ENCODE measurements around the gene C1orf56. TPM values are rescaled to one million over a fixed set of nuclear protein-coding genes. Genes with fewer than 3 reads are reported as not detected.

Gene C1orf56, protein sequence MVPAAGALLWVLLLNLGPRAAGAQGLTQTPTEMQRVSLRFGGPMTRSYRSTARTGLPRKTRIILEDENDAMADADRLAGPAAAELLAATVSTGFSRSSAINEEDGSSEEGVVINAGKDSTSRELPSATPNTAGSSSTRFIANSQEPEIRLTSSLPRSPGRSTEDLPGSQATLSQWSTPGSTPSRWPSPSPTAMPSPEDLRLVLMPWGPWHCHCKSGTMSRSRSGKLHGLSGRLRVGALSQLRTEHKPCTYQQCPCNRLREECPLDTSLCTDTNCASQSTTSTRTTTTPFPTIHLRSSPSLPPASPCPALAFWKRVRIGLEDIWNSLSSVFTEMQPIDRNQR
- total RNA-seq: 0.79 and 0.87 TPM in 2 replicates

DNA sequence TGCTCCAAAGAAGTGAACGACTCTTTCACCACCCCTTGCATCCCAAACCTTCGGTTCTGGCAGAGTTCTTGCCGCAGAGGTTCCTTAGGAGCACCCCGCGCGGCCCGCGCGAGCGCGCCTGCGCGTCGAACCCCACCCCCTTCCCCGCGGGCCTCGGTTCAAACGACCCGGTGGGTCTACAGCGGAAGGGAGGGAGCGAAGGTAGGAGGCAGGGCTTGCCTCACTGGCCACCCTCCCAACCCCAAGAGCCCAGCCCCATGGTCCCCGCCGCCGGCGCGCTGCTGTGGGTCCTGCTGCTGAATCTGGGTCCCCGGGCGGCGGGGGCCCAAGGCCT lies at the start of gene C1orf56:
C1orf56 (plus strand) TSS at position 161 of the 334 bp plus-strand sequence; CDS start at position 258, 97 bp downstream.
- DNase-seq (ENCODE audit: low read depth in 2 of 2): peak; percentile 51 to 52

DNA sequence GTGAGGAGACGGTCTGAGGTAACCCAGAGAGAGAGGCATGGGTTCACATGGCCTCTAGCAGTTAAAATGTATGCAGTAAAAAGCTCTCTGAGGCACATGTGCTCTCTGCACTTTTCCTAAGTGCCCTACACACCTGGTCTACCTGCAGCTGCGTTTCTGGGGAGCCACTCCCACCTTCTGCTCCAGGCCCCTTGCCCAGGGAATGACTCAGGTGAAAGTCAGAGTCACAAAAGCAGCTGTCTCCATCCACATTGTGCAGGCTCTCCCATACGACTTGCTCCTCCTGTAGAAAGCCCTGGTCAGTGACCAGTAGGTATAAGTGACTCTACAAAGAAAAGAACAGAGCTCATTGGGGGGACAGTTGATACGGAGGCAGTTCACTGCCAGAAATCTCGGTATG lies 49.6 kb upstream of the C1orf56 start:
- DNase-seq (ENCODE audit: low read depth in 2 of 2): no peak

DNA sequence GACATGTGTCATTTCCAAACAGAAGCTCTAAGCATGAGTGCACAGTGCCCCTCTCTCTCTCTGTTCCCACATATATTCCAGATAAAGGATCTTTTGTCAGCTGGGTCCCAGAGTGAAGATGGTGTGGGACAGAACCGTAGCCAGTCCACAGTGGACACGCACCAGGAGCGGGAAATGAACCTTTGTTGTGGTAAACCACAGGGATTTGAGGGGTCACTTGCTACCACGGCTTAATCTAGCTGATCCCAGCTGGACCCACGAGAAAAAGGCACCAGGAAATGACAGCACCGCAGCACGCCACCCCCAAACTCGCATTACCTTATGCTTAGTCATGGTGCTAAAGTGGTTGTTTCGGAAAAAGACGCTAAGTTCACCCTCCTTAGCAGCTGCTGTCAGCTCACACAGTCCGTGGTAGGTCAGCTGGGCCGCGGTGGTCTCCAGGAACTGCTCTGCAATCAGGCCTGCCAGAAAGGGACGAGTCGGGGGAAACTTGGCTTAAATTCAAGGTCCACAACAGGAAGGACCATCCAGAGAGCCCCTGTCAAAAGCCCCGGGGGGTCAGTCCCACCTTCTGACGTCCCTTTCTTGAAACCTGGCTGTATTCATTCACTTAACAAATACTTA lies 48.4 kb upstream of the C1orf56 start:
- DNase-seq (ENCODE audit: low read depth in 2 of 2): peak; percentile 51 to 96

DNA sequence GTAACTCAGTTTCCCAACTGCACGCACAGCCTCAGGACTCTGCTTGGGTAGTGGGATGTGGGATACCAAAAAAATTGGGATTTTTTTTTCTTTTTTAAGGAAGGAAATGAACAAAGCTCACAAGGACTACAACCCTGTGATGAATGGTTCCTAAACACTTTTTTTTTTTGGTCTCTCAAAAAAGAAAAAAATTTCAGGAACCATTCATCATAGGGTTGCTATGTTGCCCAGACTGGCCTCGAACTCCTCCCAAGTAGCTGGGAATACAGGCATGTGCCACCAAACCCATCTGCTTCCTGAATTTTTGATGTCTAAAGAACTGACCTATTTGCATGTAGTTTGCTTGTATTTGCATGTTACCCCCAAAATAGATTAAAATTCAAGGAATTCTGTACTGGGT lies 47.6 kb upstream of the C1orf56 start:
- peak in 1 of 2 donors; percentile 21 for DNase-seq (ENCODE audit: low read depth in 2 of 2)

DNA sequence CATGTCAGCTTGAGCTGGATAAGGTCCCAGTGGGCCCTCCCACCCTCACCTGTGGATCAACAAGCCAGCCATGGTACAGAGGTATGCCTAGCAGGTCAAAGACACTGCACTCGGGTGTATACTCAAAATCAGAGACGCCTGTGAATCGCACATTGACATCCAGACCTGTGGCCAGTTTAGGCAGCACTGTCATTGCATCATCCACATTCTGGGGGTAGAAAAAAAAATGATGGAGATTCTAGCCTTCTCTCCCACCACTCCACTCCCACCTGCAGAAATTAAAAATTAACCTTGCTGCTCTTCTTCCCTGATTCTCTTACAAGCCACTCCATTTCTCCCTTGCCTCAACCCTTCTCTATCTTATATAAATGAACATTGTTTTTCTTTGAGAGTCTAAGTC lies 47.1 kb upstream of the C1orf56 start:
- no peak for DNase-seq (ENCODE audit: low read depth in 2 of 2)

DNA sequence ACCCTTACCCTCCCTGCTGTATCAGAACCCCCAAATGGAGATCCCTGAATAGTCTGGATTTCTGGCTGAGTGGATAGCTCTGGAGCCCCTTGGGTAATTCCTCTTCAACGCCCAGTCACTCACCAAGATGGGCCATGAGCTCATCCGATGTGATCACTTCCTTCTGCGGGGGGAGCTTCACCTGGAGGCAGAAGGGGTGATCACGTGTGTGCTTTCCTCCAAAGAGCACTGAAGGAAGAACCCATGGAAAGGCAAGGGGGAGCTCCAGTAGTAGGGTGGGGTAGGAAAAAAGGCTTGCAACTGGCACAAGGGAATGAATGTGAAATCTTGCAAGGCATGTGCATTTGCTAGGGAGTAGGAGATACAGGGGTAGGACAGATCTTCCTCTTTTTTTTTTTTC lies 45.9 kb upstream of the C1orf56 start:
- peak in 1 of 2 donors; percentile 67 for DNase-seq (ENCODE audit: low read depth in 2 of 2)

DNA sequence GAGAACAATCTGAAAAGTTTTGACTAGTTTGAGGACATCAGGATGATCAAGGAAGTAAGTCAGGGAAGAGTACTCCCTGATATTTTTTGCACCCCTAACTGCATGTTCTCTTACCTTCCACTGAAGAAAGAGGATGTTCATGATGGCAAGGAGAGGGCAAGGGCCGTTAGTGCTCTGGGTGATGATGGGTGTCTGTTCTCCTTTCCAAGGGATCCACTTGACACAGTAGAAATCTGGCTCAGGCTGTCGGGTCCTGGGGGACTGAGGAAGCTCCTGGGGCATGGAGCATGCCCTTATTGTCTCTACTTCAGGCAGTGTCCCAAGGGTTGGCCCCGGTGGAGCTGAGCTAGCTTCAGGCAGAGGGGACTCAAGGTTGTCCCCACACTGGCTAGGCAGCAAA lies 45.5 kb upstream of the C1orf56 start:
- DNase-seq (ENCODE audit: low read depth in 2 of 2): no peak

DNA sequence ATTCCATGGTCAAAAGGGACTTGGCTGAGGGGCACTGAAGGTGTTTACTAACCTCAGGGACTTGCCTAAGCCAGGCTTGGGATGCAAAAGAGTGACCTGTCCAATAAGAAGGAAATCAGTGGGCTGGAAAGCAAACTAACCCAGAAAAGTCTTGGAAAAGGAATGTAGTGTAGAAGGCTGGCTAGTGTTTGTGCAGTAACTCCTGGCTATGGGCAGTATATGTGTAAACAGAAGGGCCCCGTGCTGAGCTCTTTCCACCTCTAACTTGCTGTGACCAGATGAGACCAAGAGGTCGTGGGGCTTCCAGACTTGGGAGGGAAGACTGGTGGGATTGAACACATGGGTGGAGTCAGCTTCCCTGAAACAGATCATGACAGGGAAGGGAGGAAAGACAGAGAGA lies 44.9 kb upstream of the C1orf56 start:
- DNase-seq (ENCODE audit: low read depth in 2 of 2): no peak

DNA sequence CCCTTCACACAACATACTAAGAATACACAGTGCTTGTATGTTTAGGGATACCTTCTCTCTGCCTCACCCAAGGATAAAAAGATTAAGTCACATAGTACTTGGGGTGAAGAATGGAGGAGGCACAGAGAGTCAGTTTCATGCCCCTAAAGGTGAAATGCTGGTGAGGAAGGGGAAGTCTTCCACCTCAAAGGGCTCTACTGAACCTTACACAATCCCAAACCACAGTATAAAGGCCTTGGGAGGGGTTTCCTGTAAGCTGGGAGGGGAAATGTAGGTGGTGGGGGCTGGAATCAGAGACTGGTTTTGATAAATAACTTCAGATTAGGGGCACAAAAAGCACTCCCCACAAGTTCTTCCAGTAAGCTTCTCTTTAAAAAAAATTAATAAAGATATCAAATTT lies 44.4 kb upstream of the C1orf56 start:
- DNase-seq (ENCODE audit: low read depth in 2 of 2): no peak

DNA sequence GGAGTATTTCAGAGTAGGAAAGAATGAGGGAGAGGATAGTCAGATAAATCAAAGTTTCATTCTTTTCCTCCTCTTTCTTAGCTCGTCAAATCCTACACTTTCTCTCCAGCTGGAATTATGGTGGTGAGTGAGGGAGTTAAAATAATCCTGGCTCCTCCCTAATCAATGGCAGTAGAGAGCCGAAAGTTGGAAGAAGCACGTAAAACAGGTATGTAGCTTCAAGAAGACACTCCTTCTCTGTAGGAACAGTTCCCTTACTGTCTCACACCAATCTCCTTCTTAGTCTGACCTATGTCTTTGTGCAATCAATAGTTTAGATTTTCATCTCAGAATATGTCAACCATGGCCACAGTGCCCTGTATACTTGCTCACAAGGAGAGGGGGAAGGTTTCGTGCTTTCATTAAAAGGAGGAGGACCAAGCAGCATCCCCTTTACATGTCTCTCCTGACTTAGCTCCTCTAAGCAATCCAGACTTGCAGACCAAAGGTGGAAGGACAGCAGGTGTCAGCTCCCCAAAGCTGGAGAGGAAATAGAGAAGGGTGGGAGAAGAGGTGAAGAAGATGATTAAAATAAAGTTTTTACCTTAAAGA lies 41.7 kb upstream of the C1orf56 start:
- DNase-seq (ENCODE audit: low read depth in 2 of 2): no peak

DNA sequence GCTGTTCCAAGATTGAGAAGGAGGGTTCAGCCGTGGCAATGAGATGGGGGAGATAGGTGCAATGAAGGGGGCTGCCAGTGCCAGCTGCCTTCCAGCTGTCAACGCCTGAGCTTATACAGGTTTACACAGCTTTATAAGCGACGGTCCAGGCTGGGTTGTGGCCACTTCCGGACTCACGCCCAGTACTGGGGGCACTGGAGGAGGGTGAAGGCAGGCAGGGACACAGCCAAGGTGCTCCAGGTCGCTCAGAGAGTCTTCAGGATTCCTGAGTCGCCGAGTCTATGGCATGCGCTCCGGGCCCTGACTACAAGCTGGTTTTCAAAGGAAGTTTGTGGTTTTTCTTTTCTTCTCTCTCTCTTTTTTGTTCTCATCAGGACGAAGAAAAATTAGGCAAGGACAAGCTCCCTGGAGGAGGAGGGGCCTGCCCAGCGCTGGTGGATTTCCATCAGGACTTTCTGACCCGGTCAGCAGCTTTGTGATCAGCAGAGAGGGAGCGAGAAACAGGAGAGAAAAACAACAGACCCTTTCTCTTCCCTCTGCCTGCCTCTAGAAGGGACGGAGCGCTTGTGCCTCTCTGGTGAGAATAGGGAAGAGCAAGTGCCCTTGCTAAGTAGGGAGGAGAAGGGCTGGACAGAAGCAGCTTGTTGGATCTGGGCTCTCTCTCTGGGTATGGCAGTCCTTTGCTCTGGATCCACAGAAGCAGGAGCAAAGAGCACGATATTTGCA lies 41.1 kb upstream of the C1orf56 start, which contains the start of gene MINDY1:
MINDY1 (minus strand) TSS at position 576 of the 726 bp plus-strand sequence. CDS start 4,285 bp downstream, outside the sequence.
- DNase-seq (ENCODE audit: low read depth in 2 of 2): peak; percentile 78 to 90

DNA sequence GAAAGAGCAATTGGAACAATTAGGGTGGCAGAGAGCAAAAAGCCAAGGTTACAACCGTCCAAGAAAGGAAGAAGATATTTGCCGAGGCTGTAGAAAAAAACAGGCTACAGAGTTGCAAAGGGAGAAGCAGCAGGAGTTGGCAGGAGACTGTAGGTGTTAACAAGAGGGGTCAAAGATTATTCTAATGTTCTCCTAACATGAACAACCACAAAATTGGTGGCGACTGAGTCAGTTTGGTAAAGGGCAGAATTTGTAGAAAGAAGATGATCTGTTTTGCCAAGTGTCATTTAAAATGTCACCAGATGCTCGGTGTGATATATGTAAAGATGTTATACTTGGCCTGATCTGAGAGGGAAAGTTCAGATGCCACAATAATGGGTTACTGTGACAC lies 39.7 kb upstream of the C1orf56 start:
- DNase-seq (ENCODE audit: low read depth in 2 of 2): no peak

DNA sequence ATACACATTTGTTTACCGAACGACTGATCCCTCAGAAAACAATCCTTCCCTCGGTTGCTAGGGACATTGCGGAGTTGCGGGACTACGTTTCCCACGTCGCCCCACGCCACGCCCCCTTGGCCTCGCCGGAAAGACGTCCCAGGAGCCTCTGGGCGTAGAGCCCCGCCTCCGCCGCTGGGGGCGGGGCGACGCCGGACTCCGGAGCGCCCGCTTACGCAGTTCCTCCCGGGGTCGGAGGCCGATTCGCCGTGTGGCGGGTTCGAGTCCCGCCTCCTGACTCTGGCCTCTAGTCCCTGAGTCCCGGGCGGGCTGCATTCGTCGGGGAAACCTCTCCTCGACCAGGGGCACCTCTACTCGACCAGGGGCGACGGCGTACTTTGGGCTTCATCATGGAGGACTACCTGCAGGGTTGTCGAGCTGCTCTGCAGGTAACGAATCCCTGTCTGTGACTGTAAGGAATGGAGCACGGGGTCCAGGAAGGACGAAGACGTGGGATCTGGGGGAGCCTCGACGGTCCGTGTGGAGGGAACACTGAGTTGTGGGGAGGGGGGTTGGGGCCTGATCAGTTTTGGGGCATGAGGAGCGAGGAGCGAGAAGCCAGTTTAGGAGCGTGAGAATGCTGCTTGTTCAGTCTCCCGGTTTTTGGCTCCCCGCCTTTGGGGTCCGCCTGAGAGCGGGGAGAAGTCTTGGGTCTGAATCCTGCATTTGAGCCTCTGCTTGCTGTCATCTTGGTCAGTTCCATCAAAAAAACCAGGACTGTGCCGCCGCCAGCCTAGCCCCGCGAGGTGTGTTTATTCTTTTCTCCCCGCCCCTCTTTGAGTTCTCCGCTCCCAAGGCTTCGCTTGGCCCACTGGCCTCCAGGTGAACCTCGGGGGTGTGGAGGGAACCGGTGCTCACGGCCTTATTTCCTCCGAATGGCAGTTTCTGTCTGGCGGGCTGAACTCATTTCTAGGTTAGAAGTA lies 39.0 kb upstream of the C1orf56 start, which contains the start of gene PRUNE1:
PRUNE1 (plus strand) TSS at position 206 of the 962 bp plus-strand sequence; CDS start at position 390, 184 bp downstream.
- DNase-seq (ENCODE audit: low read depth in 2 of 2): peak; percentile 99

DNA sequence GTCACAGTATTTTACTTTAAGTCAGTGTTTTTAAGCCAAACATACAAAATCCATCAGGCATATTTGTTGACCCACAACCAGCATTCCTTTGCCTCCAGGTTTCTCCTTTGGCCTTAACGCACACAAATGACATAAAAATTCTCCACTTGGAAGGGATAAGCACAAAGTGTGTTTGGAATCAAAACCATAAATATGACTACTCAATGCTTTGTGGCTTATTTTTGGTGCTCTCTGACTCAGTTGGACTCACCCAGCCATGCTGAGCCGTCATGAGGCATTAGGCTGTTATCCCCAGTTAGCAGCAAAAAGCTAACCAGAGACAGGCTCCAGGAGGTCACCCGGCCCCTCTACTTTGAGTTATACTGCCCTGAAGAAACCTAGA lies 38.4 kb upstream of the C1orf56 start:
- no peak for DNase-seq (ENCODE audit: low read depth in 2 of 2)

DNA sequence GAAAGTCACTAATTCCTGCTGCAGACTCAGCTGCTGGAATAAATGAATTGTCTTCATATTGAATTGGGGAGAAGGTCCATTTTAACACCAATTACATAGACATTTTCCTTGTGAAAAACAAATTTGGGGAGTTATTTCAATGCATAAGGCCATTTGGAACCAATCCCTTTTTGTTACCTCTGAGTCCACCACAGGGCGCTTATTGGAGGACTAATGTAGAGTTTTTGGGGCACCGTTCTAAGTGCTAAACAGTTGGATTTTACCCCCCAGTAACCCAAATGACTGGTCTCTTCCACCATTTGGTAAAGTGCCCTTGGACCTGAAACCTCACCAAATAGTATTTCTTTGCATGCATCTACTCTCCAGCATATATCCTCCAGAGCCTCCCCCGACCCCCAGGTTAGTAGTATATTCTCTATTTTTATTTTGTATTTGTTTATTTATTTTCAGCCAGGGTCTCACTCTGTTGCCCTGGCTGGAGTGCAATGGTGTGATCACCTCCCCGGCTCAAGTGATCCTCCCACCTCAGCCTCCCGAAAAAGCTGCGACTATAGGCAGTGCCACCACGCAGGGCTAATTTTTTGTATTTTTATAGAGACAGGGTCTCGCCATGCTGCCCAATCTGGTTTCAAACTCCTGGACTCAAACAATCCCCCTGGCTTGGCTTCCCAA lies 37.7 kb upstream of the C1orf56 start:
- no peak for DNase-seq (ENCODE audit: low read depth in 2 of 2)

DNA sequence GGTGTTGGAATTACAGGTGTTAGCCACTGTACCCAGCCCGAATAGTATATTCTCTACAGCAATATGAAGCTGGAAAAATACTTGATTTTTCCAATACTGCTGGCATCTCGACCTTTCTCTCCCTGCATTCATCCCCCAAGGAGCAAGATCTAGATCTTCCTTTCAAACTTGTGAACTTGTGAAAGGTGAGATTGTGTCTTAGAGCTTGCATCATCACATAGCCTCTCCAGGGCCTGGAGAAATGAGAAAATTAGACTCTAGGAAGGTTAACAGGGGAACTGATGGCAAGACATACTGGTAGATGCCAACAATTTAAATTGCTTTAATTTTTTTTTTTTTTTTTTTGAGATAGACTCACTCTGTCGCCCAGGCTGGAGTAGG lies 37.2 kb upstream of the C1orf56 start:
- no peak for DNase-seq (ENCODE audit: low read depth in 2 of 2)

DNA sequence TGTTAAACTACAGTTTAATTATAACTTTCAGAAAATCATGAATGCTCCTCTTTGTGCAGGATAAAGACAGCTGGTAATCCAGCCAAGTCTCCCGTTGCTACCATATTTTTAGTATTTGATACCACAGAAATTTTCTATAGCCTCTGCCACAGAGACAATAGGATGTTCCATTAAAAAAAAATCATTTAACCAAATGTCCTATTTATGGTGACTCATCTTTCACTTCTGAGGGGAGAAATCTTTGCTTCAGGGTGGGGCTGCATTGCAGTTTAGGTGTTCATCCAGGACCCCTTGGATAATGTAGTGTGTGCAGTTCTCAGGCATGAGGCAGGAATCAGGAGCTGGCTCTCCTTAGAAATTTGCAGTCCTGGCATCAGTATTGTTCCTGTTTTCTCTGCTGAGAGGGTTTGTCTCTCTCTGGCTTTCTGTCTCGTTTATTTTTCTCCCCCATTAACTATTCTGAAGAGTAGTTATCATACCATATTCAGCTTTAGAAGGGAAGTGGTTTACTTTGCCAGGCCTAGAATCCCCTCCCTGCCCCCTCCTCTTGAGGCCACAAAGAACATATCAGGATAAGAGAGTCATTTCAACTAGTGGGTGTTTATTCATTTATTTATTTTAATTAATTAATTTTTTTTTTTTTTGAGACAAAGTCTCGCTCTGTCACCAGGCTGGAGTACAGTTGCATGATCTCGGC lies 36.2 kb upstream of the C1orf56 start:
- DNase-seq (ENCODE audit: low read depth in 2 of 2): no peak

DNA sequence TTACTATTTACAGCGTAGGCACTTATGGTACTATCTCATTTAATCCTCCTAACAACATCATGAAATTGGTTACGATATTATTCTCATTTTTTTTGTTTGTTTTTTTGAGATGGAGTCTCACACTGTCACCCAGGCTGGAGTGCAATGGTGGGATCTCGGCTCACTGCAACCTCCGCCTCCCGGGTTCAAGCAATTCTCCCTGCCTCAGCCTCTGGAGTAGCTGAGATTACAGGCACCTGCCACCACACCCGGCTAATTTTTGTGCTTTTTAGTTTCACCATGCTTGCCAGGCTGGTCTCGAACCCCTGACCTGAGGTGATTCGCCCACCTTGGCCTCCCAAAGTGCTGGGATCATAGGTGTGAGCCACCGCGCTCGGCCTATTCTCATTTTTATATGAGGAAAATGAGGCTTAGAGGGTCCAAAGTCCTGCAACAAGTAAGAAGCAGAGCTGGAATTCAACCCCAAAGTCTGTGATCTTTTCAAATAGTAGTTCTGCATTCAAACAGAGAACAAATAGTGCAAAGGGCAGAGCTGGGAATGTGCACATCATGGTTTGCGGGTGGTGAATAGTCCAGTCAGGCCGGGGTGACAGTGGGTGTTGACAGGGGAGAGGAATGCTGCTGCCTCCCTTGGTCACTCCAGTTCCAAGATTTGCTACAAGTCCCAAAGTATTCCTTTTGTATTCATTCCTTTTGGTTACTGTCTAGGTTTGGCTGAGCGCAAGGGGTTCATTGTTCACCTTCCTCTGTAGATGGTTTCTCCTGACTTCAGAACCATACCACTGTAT lies 34.7 kb upstream of the C1orf56 start:
- DNase-seq (ENCODE audit: low read depth in 2 of 2): no peak

DNA sequence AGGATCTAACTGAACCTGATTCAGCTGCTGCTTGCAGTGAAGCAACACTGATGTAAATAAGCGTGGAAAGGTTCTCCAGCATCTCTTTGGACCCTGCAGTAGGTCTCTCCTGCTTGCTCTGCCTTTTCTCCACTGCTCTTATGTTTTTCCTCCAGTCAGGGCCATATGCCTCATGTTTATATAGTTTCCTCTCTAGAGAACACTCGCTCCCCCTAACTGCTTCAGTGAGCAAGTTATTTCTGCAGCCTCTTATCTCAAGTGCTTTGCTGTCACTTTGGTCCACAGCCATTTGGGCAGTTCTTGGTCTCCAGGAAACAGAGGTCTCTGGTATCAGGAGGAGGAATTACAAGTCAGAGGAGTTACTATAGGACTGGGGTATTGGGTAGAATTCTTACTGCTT lies 34.0 kb upstream of the C1orf56 start:
- no peak for DNase-seq (ENCODE audit: low read depth in 2 of 2)

Measured in lung microvascular endothelial cell (primary cell).